Stimulated activated CD4-positive, alpha-beta T cell treated with anti-CD3 and anti-CD28 coated beads, Interleukin-4, amount 100 ng/mL, for 24 hours (primary cell): ENCODE results near the gene TSPEAR.

Experiments
- DNase-seq: peaks from one replicate; pipeline ENCODE4 v3.0.0-alpha.2; 2020

Gene TSPEAR

GRCh38 chr21:44478124-44478800 lies 233.1 kb downstream of the TSPEAR start:
- no peak for DNase-seq

DNA sequence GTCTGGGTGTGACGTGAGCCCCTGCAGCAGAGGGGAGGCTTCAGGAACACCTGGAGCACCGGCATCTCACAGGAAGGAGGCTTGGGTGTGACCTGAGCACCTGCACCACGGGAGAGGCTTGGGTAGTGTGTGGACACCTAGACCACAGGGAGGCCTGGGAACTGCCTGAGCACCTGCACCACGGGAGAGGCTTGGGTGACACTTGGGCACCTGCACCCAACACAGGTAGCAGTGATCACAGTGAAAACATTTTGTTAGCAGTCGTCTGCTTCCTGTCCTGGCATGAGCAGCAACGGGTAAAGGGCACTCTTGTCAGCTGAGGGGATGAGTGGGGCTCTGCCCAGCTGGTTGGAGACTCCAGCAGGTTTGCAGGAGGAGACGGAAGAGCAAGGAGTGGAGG lies 233.7 kb downstream of the TSPEAR start:
- DNase-seq: no peak

GRCh38 chr21:44477131-44477530 lies 234.2 kb downstream of the TSPEAR start:
- no peak for DNase-seq

GRCh38 chr21:44475266-44475845 lies 236.0 kb downstream of the TSPEAR start:
- DNase-seq: no peak

DNA sequence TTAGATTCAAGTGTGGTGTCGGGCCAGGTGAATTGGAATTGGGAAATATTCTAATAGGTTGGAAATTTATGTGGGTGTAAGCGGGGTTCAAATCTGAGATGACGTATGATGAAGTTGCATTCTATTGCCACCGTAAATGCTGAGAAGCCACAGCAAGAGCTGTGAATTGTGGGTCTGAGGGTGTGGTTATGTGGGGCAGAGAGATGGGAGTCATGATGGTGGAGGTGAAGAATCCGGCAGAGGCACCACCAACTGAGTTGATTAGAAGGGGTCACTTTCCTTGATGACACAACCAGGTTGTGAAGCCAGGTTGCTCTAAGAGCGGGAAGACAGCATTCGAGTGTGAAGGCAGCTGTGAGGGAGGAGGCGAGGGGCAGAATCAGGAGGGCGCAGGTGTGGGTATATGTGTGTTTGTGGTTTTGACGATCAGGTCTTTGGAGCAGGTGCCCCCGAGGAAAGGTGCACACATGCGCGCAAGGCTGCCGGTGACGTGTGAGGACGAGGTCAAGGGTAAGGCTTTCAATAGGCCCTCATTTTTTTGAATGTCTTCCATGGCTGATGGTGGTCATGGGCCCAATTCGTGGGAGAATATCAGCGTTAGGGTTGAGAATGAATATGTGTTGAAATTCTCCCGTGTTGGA lies 237.3 kb downstream of the TSPEAR start:
- DNase-seq: no peak

DNA sequence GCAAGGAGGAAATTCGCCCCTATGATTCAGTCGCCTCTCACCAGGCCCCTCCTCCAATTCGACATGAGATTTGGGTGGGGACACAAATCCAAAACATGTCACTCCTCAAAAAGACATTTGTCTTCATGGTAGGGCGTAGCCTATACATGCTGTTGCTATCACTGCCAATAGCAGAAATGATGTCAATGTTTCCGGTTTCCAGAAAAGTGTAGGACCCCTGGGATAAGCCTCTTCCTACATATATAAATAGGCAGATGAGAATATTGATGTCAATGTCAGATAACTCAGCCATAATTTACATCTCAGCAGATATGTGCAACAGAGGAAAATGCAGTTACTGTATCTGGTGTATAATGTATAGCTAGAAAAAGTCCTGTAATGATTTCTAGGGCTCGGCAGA lies 239.4 kb downstream of the TSPEAR start:
- DNase-seq: no peak

DNA sequence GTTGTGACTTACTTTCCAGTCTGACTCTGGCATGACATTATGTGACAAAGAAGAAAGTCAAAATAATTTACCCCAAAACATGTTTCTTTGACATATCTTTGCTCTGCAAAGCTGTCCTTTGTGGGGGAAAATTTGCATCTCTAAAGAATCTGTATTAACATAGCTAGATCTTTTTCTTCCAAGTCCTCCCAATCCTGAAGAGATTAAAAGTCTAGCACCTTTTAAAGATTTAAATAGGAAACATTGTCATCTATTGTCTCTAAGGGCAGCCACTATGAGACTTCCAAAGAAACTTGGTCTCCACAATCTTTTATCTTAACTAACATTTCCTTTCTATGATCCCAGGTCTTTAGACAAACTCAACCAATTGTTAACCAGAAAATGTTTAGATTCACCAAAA lies 240.0 kb downstream of the TSPEAR start:
- DNase-seq: no peak

GRCh38 chr21:44467859-44468195 lies 243.5 kb downstream of the TSPEAR start:
- DNase-seq: no peak

- no peak for DNase-seq
These were observed 244.1 kb downstream of the TSPEAR start for GRCh38 chr21:44466996-44467858.

DNA sequence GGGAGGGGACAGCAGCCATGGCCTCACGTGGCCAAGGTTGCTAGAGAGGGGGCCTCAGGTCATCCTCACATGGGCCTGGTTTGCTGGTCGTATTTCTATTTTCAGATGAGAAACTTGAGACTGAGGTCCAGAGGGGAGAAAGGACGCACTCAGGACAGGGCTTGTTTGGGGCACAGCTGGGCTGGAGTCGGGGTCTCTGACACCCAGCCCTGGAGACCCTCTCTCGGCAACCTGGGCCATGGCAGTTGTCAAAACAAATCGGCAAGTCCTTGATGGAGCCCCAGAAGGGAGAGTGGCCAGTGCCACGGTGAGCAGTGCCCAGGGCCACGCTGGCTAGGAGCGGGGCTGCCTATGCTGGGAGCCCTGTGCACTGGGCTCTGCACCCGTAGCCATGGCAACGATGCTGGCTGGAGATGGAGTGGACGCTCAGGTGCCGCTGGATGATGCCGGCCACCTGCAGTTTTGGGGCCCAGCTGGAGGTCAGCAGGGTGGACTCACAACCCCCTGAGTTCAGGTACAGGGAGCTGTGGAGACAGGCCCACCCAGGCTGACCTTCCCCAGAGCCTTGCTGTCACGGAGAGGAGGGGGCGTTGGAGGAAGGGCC lies 244.9 kb downstream of the TSPEAR start:
- DNase-seq: no peak

- no peak for DNase-seq
These were observed 247.0 kb downstream of the TSPEAR start for GRCh38 chr21:44464351-44464750.

GRCh38 chr21:44463724-44464123 lies 247.6 kb downstream of the TSPEAR start:
- DNase-seq: no peak

- no peak for DNase-seq
These were observed 248.6 kb downstream of the TSPEAR start for GRCh38 chr21:44462834-44463200.

GRCh38 chr21:44462086-44462833 lies 249.1 kb downstream of the TSPEAR start:
- DNase-seq: no peak

DNA sequence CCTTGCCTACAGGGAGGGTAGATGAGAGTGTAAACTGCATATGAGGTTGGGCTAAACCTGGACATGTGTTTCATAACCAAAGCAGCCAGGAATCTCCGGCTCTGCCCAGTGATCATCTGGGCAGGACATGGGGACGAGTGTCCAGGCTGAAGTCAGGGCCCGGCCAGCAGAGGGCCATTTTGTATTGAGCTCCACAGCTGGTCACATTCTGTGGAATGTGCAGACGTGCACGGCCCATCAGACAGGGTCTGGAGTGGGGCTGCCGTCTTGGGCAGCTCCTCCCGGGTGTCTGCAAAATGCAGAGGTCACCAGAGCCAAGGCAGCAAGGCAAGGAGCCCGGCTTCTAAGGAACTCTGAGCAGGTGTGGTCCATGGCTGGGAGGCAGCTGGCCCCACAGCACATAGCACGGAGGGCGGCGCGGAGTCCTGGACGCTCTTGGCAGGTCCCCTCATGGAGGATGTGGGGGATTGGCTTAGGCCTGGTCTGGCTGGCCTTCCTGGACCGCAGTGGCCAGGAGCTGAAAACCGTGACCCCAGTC lies 249.8 kb downstream of the TSPEAR start:
- no peak for DNase-seq

DNA sequence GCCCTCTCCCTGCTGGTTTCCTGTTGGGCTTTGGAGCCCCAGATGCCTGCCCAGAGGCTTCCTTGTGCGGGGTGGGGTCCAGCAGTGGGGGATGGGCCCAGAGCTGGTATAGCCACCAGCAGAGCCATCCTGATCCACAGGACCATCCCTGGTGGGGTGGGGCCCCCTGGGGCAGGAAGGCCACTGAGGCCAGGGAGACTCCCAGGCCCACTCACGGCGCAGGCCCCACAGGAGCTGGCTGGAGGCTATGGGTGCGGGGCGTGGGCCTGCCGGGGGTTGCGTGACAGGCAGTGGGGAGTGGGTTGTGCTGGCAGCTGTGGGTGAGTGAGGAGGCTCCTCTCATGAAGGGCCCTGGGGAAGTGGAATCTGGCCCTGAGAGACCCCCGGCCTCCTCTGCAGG lies 250.4 kb downstream of the TSPEAR start:
- no peak for DNase-seq

DNA sequence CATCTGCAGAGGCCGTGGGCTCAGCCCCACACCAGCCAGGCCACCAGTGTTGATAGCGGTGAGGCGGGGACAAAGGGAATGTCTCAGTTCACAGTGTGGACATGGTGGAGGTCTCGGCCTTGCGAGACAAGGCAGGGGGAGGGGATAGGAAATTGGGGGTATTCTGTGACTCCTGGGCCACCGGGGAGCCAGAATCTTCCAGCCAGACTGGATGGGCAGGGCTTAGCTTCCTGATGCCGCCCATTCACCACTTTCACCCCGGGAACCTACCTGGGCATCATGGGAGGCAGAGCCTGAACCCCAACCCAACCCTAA lies 251.0 kb downstream of the TSPEAR start:
- DNase-seq: no peak

DNA sequence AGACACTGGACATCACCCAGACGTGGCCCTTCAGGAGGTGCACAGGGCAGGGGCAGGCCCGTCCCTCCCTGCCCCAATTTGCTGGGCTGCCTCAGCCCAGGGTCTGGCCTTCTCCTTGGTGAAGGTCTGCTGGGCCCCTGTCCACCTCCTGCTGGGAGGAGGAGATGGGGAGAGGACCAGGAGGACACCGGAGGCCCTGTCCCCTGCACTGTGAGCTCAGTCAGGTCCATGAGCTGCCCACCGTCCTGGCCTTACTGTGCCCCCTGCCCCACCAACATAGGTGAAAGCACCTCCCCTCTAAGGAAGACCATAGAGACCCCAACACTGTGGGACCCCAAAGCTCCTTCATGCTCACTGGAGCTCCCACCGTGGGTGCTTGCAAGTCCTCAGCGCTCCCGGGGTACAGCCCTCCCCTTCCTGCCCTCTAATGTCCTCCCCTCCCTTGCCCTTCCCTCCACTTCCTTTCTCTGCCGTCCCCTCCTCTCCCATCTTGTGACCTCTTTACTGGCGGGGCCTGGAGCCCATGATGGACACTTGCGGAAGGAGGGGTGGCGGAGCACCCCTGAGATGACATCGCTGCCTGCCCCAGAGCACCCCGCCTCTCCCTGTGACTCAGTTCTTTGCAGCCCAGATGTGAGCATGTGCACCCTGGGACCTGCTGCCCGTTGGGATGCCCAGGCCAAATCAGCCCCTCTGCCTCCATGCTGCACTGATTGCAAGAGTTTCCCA lies 251.5 kb downstream of the TSPEAR start:
- no peak for DNase-seq

DNA sequence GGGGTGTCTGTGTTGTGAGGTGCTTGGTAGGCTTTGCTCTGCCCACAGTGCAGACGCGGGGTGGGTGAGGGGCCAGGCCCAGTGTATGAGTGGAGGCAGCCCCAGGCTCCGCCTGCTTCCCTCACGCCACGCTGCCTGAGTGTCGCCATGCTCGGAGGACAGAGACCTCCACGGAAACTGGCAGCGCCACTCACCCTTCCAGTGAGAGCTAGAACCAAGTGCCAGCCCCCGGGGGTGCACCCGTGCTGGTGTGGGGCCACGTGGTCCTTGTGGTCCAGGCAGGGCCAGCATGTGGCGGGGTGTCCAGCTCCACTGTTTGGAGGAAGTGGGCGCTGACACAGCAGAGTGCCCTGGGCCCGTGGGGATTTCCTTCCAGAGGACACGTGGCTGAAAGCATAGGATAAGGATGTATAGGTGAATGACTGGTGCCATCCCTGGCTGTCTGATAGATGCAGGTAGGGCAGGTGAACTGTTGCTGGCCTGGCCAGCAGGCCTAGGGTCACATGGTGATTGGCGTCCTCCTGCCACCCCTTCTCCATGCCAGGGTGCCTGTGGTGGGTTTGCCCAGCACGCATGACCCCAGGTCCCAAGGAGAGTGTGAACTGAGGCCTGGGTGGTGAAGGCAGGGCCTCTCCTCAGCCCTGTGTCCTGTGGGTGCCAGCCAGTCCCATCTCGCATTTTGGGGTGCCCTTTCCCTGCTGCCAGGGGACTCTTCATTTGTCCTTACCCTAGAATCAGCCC lies 252.2 kb downstream of the TSPEAR start:
- no peak for DNase-seq

DNA sequence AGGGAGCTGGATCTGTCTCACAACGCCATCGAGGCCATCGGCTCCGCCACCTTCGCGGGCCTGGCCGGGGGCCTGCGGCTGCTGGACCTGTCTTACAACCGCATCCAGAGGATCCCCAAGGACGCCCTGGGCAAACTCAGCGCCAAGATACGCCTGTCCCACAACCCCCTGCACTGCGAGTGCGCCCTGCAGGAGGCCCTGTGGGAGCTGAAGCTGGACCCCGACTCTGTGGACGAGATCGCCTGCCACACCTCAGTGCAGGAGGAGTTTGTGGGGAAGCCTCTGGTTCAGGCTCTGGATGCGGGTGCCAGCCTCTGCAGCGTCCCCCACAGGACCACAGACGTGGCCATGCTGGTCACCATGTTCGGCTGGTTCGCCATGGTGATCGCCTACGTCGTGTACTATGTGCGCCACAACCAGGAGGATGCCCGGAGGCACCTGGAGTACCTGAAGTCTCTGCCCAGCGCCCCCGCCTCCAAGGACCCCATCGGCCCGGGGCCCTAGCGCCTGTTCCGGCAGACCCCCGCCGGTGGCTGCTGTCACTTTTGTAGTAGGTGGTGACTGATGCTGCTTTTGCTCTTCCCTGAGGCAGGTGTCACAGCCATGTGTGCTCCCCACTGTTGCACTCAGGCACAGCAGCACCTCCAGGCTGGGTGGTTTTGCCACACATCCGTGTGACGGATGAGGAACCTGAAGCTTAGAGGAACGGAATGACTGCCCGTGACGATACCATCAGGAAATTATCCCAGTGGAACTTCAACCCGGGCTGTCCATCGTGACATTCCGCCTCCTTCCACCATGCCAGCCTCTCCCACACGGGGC lies 254.2 kb downstream of the TSPEAR start:
- no peak for DNase-seq
